SU-DHL-6 (cell line): ENCODE results near the gene KRT84.
"Not testable (repeated sequence)": the region's sequence is repeated elsewhere in the genome, so short reads cannot be mapped to it uniquely, and the experiment has no call there.

Experiments used
- H2AFZ ChIP-seq: fragments of 200-600 bp; sonication (generic); 2 replicates; pipeline ENCODE4 v1.6.1; 2014; ENCODE audit warnings: low read depth, mild to moderate bottlenecking, moderate library complexity, mixed read lengths, antibody characterized with exemption, low read length; ENCODE audit not compliant: severe bottlenecking
- H3F3A ChIP-seq: fragments of 200-600 bp; shearing (Covaris generic); 2 replicates; pipeline ENCODE4 v1.6.0; 2016; ENCODE audit warnings: antibody characterized with exemption, mild to moderate bottlenecking; ENCODE audit not compliant: insufficient read depth
- H3K27ac ChIP-seq: fragments of 200-600 bp; sonication (generic); 2 replicates; pipeline ENCODE4 v1.5.1; 2016; ENCODE audit warnings: low read depth, mild to moderate bottlenecking, low read length, moderate library complexity, mixed read lengths
- H3K27me3 ChIP-seq: fragments of 200-600 bp; sonication (generic), shearing (Covaris generic); 2 replicates; pipeline ENCODE4 v1.6.0; 2014; ENCODE audit warnings: mild to moderate bottlenecking, low read length
- H3K36me3 ChIP-seq: fragments of 200-600 bp; sonication (generic); 2 replicates; pipeline ENCODE4 v1.6.1; 2014; ENCODE audit warnings: mild to moderate bottlenecking, low read length, mixed read lengths
- H3K4me2 ChIP-seq: fragments of 300-600, 200-600 bp; shearing (Covaris generic), sonication (generic); 2 replicates; pipeline ENCODE4 v1.6.0; 2014; ENCODE audit warnings: low read length, low read depth, mild to moderate bottlenecking; ENCODE audit not compliant: poor library complexity, severe bottlenecking
- H3K4me3 ChIP-seq: fragments of 200-600 bp; sonication (generic); 2 replicates; pipeline ENCODE4 v1.5.1; 2014; ENCODE audit warnings: antibody characterized with exemption, low read length, mild to moderate bottlenecking, mixed read lengths; ENCODE audit not compliant: insufficient read depth, poor library complexity, severe bottlenecking
- H3K79me2 ChIP-seq: fragments of 200-600 bp; sonication (generic); 2 replicates; pipeline ENCODE4 v1.6.1; 2014; ENCODE audit warnings: mild to moderate bottlenecking, low read length, moderate library complexity; ENCODE audit not compliant: insufficient read depth
- H3K9ac ChIP-seq: fragments of 200-600 bp; sonication (generic); 2 replicates; pipeline ENCODE4 v1.7.0; 2014; ENCODE audit warnings: mild to moderate bottlenecking, low read length
- H3K9me2 ChIP-seq: fragments of 200-600 bp; sonication (generic); replicated peaks from 2 replicates; pipeline ENCODE4 v1.6.1; 2014; ENCODE audit warnings: low read length; ENCODE audit not compliant: insufficient read depth
- H3K9me3 ChIP-seq: fragments of 200-600 bp; sonication (generic); 2 replicates; pipeline ENCODE4 v1.6.1; 2014; ENCODE audit warnings: low read length, mixed read lengths; ENCODE audit not compliant: insufficient read depth
- H4K20me1 ChIP-seq: fragments of 200-600 bp; sonication (generic); 2 replicates; pipeline ENCODE4 v1.6.1; 2014; ENCODE audit warnings: low read depth, mild to moderate bottlenecking, antibody characterized with exemption, low read length, moderate library complexity, mixed read lengths
- EZH2phosphoT487 ChIP-seq: fragments of 200-600 bp; sonication (generic), shearing (Covaris generic); conservative IDR thresholded peaks from 2 replicates; pipeline ENCODE4 v1.6.1; 2018; ENCODE audit warnings: mild to moderate bottlenecking, antibody characterized with exemption, low read length, moderate library complexity, mixed read lengths
- TF ChIP-seq, protein P1 (sequence below): fragments of 200-600 bp; sonication (generic); IDR thresholded peaks from one replicate; pipeline ENCODE4 v1.5.1; 2017; ENCODE audit warnings: antibody characterized with exemption, mild to moderate bottlenecking, low read length, moderate library complexity; ENCODE audit not compliant: insufficient read depth, poor library complexity, severe bottlenecking

Gene KRT84

GRCh38 chr12:52347551-52348510 lies 37.6 kb downstream of the KRT84 start:
- Histone ChIP-seq H3K79me2 (no peaks in the 10 kb centered on the region), H3K27ac (no peak overlapping the region), H3F3A (no peaks in the 10 kb centered on the region), H3K9me3 (no peaks in the 10 kb centered on the region), H4K20me1 (no peaks in the 10 kb centered on the region), H3K9me2 (no peaks in the 10 kb centered on the region), H3K36me3 (no peaks in the 10 kb centered on the region), H2AFZ (no peak overlapping the region), H3K4me3 (no peak overlapping the region), H3K9ac (no peak overlapping the region), H3K4me2 (no peak overlapping the region), H3K27me3 (no peaks in the 10 kb centered on the region)
- no peak for TF ChIP-seq EZH2phosphoT487
- TF ChIP-seq, protein P1, sequence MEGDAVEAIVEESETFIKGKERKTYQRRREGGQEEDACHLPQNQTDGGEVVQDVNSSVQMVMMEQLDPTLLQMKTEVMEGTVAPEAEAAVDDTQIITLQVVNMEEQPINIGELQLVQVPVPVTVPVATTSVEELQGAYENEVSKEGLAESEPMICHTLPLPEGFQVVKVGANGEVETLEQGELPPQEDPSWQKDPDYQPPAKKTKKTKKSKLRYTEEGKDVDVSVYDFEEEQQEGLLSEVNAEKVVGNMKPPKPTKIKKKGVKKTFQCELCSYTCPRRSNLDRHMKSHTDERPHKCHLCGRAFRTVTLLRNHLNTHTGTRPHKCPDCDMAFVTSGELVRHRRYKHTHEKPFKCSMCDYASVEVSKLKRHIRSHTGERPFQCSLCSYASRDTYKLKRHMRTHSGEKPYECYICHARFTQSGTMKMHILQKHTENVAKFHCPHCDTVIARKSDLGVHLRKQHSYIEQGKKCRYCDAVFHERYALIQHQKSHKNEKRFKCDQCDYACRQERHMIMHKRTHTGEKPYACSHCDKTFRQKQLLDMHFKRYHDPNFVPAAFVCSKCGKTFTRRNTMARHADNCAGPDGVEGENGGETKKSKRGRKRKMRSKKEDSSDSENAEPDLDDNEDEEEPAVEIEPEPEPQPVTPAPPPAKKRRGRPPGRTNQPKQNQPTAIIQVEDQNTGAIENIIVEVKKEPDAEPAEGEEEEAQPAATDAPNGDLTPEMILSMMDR, result no peak

GRCh38 chr12:52347016-52347415 lies 38.4 kb downstream of the KRT84 start:
- Histone ChIP-seq H3K27me3 (no peaks in the 10 kb centered on the region), H3K4me2 (no peak overlapping the region), H3F3A (no peaks in the 10 kb centered on the region)

GRCh38 chr12:52346593-52346992 lies 38.9 kb downstream of the KRT84 start:
- Histone ChIP-seq H3K9ac (no peak overlapping the region), H3K9me2 (no peaks in the 10 kb centered on the region), H3F3A (no peaks in the 10 kb centered on the region), H3K27me3 (no peaks in the 10 kb centered on the region), H3K4me3 (no peak overlapping the region), H4K20me1 (no peaks in the 10 kb centered on the region), H3K4me2 (no peak overlapping the region), H3K27ac (no peak overlapping the region), H3K36me3 (no peaks in the 10 kb centered on the region), H2AFZ (no peak overlapping the region), H3K79me2 (no peaks in the 10 kb centered on the region), H3K9me3 (no peaks in the 10 kb centered on the region)
- TF ChIP-seq, protein P1, result no peak
- TF ChIP-seq EZH2phosphoT487, result no peak

More at GRCh38 chr12:52347016-52347415, 38.4 kb downstream of the KRT84 start:
- Histone ChIP-seq H2AFZ (no peak overlapping the region), H3K27ac (no peak overlapping the region), H3K9me2 (no peaks in the 10 kb centered on the region), H3K36me3 (no peaks in the 10 kb centered on the region), H4K20me1 (no peaks in the 10 kb centered on the region), H3K79me2 (no peaks in the 10 kb centered on the region), H3K9me3 (no peaks in the 10 kb centered on the region), H3K4me3 (no peak overlapping the region), H3K9ac (no peak overlapping the region)
- TF ChIP-seq EZH2phosphoT487, result no peak
- TF ChIP-seq, protein P1, result no peak

- H3K4me3 ChIP-seq, H4K20me1 ChIP-seq, H2AFZ ChIP-seq, H3K9ac ChIP-seq, H3K9me3 ChIP-seq, H3K79me2 ChIP-seq, H3K27ac ChIP-seq, H3K9me2 ChIP-seq, H3K36me3 ChIP-seq, H3K27me3 ChIP-seq, H3K4me2 ChIP-seq, H3F3A ChIP-seq: not testable (repeated sequence)
Observed at GRCh38 chr12:52345041-52345440, 40.4 kb downstream of the KRT84 start.
